Naive thymus-derived CD8-positive, alpha-beta T cell (primary cell): ENCODE results near the gene PIGL. TPM values are rescaled to one million over a fixed set of nuclear protein-coding genes. Genes with fewer than 3 reads are reported as not detected.

Source experiments
- ATAC-seq, 2 donors: fragments of 150-1000 bp; cut with Tn5 transposase in 1 of 2; sonication (Bioruptor Pico), chemical (Tn5 transposase) in 1 of 2; 1 replicate in 1 of 2; 2 replicates in 1 of 2; pipeline ENCODE4 v1.10.0; 2021; ENCODE audit warnings: mild to moderate bottlenecking in 2 of 2, moderate library complexity in 2 of 2
- POLR2A ChIA-PET: fragments of 350-600 bp; sonication (Branson Sonifier 250); formaldehyde crosslinking; loops from one replicate; lab custom pipeline; 2021; ENCODE audit warnings: antibody characterized with exemption; lab: Charles Lee
- DNase-seq, 10 donors: peaks; one replicate each; pipeline versions ENCODE4 v3.0.0 to v3.0.0-alpha.2; 2020 to 2022
- H3K27ac Mint-ChIP-seq, 10 donors: one replicate each; pipeline ENCODE4 v1.8.0; 2020 to 2022; ENCODE audit warnings: mild to moderate bottlenecking in 10 of 10, mixed read lengths in 10 of 10, moderate library complexity in 4 of 10, inconsistent platforms in 1 of 10
- H3K27me3 Mint-ChIP-seq, 5 donors: one replicate each; pipeline ENCODE4 v1.8.0; 2021 to 2022; ENCODE audit warnings: mixed read lengths in 5 of 5
- H3K36me3 Mint-ChIP-seq, 3 donors: one replicate each; pipeline ENCODE4 v1.8.0; 2020 to 2022; ENCODE audit warnings: mixed read lengths in 3 of 3, mild to moderate bottlenecking in 2 of 3, inconsistent platforms in 1 of 3
- H3K4me1 Mint-ChIP-seq, 4 donors: one replicate each; pipeline ENCODE4 v1.8.0; 2021 to 2022; ENCODE audit warnings: mixed read lengths in 4 of 4
- H3K4me3 Mint-ChIP-seq, 10 donors: one replicate each; pipeline ENCODE4 v1.8.0; 2020 to 2022; ENCODE audit warnings: mild to moderate bottlenecking in 10 of 10, mixed read lengths in 10 of 10, moderate library complexity in 6 of 10, inconsistent platforms in 1 of 10
- H3K9me3 Mint-ChIP-seq, 9 donors: one replicate each; pipeline ENCODE4 v1.8.0; 2020 to 2022; ENCODE audit warnings: mixed read lengths in 9 of 9, mild to moderate bottlenecking in 3 of 9, inconsistent platforms in 1 of 9, moderate library complexity in 1 of 9
- polyA plus RNA-seq, 3 donors: library from polyadenylated mRNA; unstranded; fragments of 300-500 nt; fragmentation: Illumina TruSeq; gene quantifications; one replicate each; pipeline ENCODE4 v1.2.3, GENCODE V29; 2021
- total RNA-seq, 8 experiments: library from RNA in 2 of 8; stranded (reverse) in 2 of 8; gene quantifications; one replicate each; pipeline ENCODE4 v1.2.3 and lab custom pipeline; 2021 to 2026

PIGL gene
- total and polyA plus RNA-seq, 5 experiments from 2014 or later, result 9.2 to 98.2 (median 14.3) TPM

- H3K27me3 Mint-ChIP-seq, result no peaks in the 10 kb centered on the region
- peak overlapping the region in 3 of 10 donors; percentile 28 to 59 (median 53) for H3K27ac Mint-ChIP-seq
- H3K36me3 Mint-ChIP-seq, result peaks cover 0 to 57% (median 23%) of the 10 kb centered on the region in 3 donors
- H3K4me3 Mint-ChIP-seq, result no peak overlapping the region
- H3K4me1 Mint-ChIP-seq, result peaks cover 0 to 5% (median 0%) of the 10 kb centered on the region in 4 donors
- DNase-seq (no peak), ATAC-seq (no peak)
- H3K9me3 Mint-ChIP-seq, result no peaks in the 10 kb centered on the region
- POLR2A ChIA-PET, result no interaction called here
Observed at GRCh38 chr17:16319969-16320368, 103.0 kb downstream of the PIGL start.

- no peaks in the 10 kb centered on the region for H3K9me3 Mint-ChIP-seq
- no peaks in the 10 kb centered on the region for H3K4me1 Mint-ChIP-seq
- H3K27ac Mint-ChIP-seq, result no peak overlapping the region
- DNase-seq (no peak), ATAC-seq (no peak)
- no peaks in the 10 kb centered on the region for H3K27me3 Mint-ChIP-seq
- POLR2A ChIA-PET, result no interaction called here
- peaks cover 0 to 61% (median 28%) of the 10 kb centered on the region in 3 donors for H3K36me3 Mint-ChIP-seq
- H3K4me3 Mint-ChIP-seq, result no peak overlapping the region
Observed at GRCh38 chr17:16322636-16323035, 105.6 kb downstream of the PIGL start.

GRCh38 chr17:16325964-16326363, 109.0 kb downstream of the PIGL start:
- Mint-ChIP-seq H3K36me3 (peaks cover 0 to 44% (median 26%) of the 10 kb centered on the region in 3 donors), H3K27me3 (no peaks in the 10 kb centered on the region), H3K9me3 (no peaks in the 10 kb centered on the region), H3K27ac (no peak overlapping the region), H3K4me1 (no peaks in the 10 kb centered on the region), H3K4me3 (no peak overlapping the region)
- no peak for DNase-seq
- ATAC-seq, result no peak
- POLR2A ChIA-PET, result no interaction called here

- Mint-ChIP-seq H3K9me3 (no peaks in the 10 kb centered on the region), H3K27ac (no peak overlapping the region), H3K27me3 (no peaks in the 10 kb centered on the region), H3K36me3 (peaks cover 0 to 36% (median 21%) of the 10 kb centered on the region in 3 donors), H3K4me1 (no peaks in the 10 kb centered on the region), H3K4me3 (no peak overlapping the region)
- no peak for ATAC-seq
- DNase-seq, result no peak
- POLR2A ChIA-PET, result interaction anchor here (0.6 kb wide), 1 partner anchor 119 kb away, joined by 6 read pairs; no protein-coding TSS in a partner anchor
Observed at GRCh38 chr17:16327018-16327417, 110.0 kb downstream of the PIGL start.

GRCh38 chr17:16328997-16329396, 112.0 kb downstream of the PIGL start:
- Mint-ChIP-seq H3K27me3 (no peaks in the 10 kb centered on the region), H3K36me3 (peaks cover 0 to 25% (median 16%) of the 10 kb centered on the region in 3 donors), H3K9me3 (no peaks in the 10 kb centered on the region), H3K4me3 (no peak overlapping the region), H3K4me1 (peaks cover 0 to 2% (median 0%) of the 10 kb centered on the region in 4 donors), H3K27ac (peak overlapping the region in 1 of 10 donors; percentile 27)
- DNase-seq (no peak), ATAC-seq (no peak)
- POLR2A ChIA-PET, result no interaction called here

- Mint-ChIP-seq H3K36me3 (peaks cover 0 to 21% (median 16%) of the 10 kb centered on the region in 3 donors), H3K4me3 (no peak overlapping the region), H3K27me3 (no peaks in the 10 kb centered on the region), H3K9me3 (no peaks in the 10 kb centered on the region), H3K27ac (peak overlapping the region in 2 of 10 donors; percentile 27 to 57), H3K4me1 (peaks cover 0 to 2% (median 0%) of the 10 kb centered on the region in 4 donors)
- POLR2A ChIA-PET, result no interaction called here
- DNase-seq (no peak), ATAC-seq (no peak)
Observed at GRCh38 chr17:16329519-16330271, 112.7 kb downstream of the PIGL start.

- no peak overlapping the region for H3K4me3 Mint-ChIP-seq
- ATAC-seq (no peak), DNase-seq (no peak)
- no peak overlapping the region for H3K27ac Mint-ChIP-seq
- POLR2A ChIA-PET, result interaction anchor here (1.6 kb wide), 1 partner anchor 14 kb away, joined by 6 read pairs; the partner anchor contains the start of gene CENPV
- peaks cover 0 to 23% (median 2%) of the 10 kb centered on the region in 3 donors for H3K36me3 Mint-ChIP-seq
- no peaks in the 10 kb centered on the region for H3K27me3 Mint-ChIP-seq
- no peaks in the 10 kb centered on the region for H3K9me3 Mint-ChIP-seq
- H3K4me1 Mint-ChIP-seq, result peaks cover 0 to 1% (median 0%) of the 10 kb centered on the region in 4 donors
Observed at GRCh38 chr17:16338391-16338790, 121.4 kb downstream of the PIGL start.

- Mint-ChIP-seq H3K36me3 (peaks cover 0 to 32% (median 5%) of the 10 kb centered on the region in 3 donors), H3K9me3 (no peaks in the 10 kb centered on the region), H3K27ac (no peak overlapping the region), H3K4me1 (peaks cover 0 to 3% (median under 1%) of the 10 kb centered on the region in 4 donors), H3K27me3 (no peaks in the 10 kb centered on the region), H3K4me3 (no peak overlapping the region)
- POLR2A ChIA-PET, result no interaction called here
- ATAC-seq (no peak), DNase-seq (no peak)
Observed at GRCh38 chr17:16339402-16339801, 122.4 kb downstream of the PIGL start.

- H3K27ac Mint-ChIP-seq, result peak overlapping the region in 1 of 10 donors; percentile 8
- H3K4me3 Mint-ChIP-seq, result no peak overlapping the region
- no peaks in the 10 kb centered on the region for H3K27me3 Mint-ChIP-seq
- POLR2A ChIA-PET, result no interaction called here
- H3K36me3 Mint-ChIP-seq, result peaks cover 0 to 33% (median 5%) of the 10 kb centered on the region in 3 donors
- H3K4me1 Mint-ChIP-seq, result peaks cover 0 to 3% (median under 1%) of the 10 kb centered on the region in 4 donors
- DNase-seq (no peak), ATAC-seq (no peak)
- H3K9me3 Mint-ChIP-seq, result no peaks in the 10 kb centered on the region
Observed at GRCh38 chr17:16339959-16340358, 122.9 kb downstream of the PIGL start.

GRCh38 chr17:16342979-16343378, 126.0 kb downstream of the PIGL start:
- ATAC-seq, result no peak
- DNase-seq, result no peak
- Mint-ChIP-seq H3K27ac (no peak overlapping the region), H3K36me3 (peaks cover 0 to 45% (median 5%) of the 10 kb centered on the region in 3 donors), H3K9me3 (no peaks in the 10 kb centered on the region), H3K27me3 (no peaks in the 10 kb centered on the region), H3K4me3 (no peak overlapping the region), H3K4me1 (peaks cover 0 to 3% (median under 1%) of the 10 kb centered on the region in 4 donors)
- POLR2A ChIA-PET, result no interaction called here

GRCh38 chr17:16343569-16343968, 126.6 kb downstream of the PIGL start:
- H3K27ac Mint-ChIP-seq, result peak overlapping the region in 2 of 10 donors; percentile 4 to 61

GRCh38 chr17:16345565-16345964, 128.6 kb downstream of the PIGL start:
- Mint-ChIP-seq H3K9me3 (no peaks in the 10 kb centered on the region), H3K27ac (peak overlapping the region in 1 of 10 donors; percentile 55), H3K4me3 (no peak overlapping the region), H3K36me3 (peaks cover 0 to 55% (median 5%) of the 10 kb centered on the region in 3 donors), H3K4me1 (peaks cover 3 to 7% (median 4%) of the 10 kb centered on the region in 4 donors), H3K27me3 (no peaks in the 10 kb centered on the region)
- POLR2A ChIA-PET, result no interaction called here
- DNase-seq (no peak), ATAC-seq (no peak)

More at GRCh38 chr17:16343569-16343968, 126.6 kb downstream of the PIGL start:
- H3K27me3 Mint-ChIP-seq, result no peaks in the 10 kb centered on the region
- no peak overlapping the region for H3K4me3 Mint-ChIP-seq
- DNase-seq (no peak), ATAC-seq (no peak)
- H3K36me3 Mint-ChIP-seq, result peaks cover 0 to 47% (median 5%) of the 10 kb centered on the region in 3 donors
- POLR2A ChIA-PET, result no interaction called here
- H3K9me3 Mint-ChIP-seq, result no peaks in the 10 kb centered on the region
- H3K4me1 Mint-ChIP-seq, result peaks cover 0 to 3% (median under 1%) of the 10 kb centered on the region in 4 donors

GRCh38 chr17:16346721-16347271, 129.8 kb downstream of the PIGL start:
- Mint-ChIP-seq H3K27me3 (no peaks in the 10 kb centered on the region), H3K9me3 (no peaks in the 10 kb centered on the region), H3K4me3 (no peak overlapping the region), H3K36me3 (peaks cover 0 to 52% (median 5%) of the 10 kb centered on the region in 3 donors), H3K4me1 (peaks cover 4 to 13% (median 10%) of the 10 kb centered on the region in 4 donors), H3K27ac (peak overlapping the region in 3 of 10 donors; percentile 37 to 74 (median 59))
- DNase-seq (no peak), ATAC-seq (no peak)
- POLR2A ChIA-PET, result interaction anchor here (0.7 kb wide), 1 partner anchor 53 kb away, joined by 3 read pairs; no protein-coding TSS in a partner anchor
